KMS-11 (cell line): ENCODE data around the gene IL3.

Experiments
- H2AFZ ChIP-seq: fragments of 200-600 bp; sonication (generic); 2 replicates; pipeline ENCODE4 v1.6.1; 2016; ENCODE audit warnings: antibody characterized with exemption, mixed run types, low read depth
- H3K27ac ChIP-seq: fragments of 200-600 bp; sonication (generic); 2 replicates; pipeline ENCODE4 v1.6.1; 2016; ENCODE audit warnings: mild to moderate bottlenecking, mixed run types
- H3K27me3 ChIP-seq: fragments of 200-600 bp; sonication (generic); 2 replicates; pipeline ENCODE4 v1.6.1; 2017; ENCODE audit warnings: mild to moderate bottlenecking, low read depth, mixed run types, moderate library complexity; ENCODE audit not compliant: insufficient read depth
- H3K36me3 ChIP-seq: fragments of 200-600 bp; sonication (generic); 2 replicates; pipeline ENCODE4 v1.6.1; 2017; ENCODE audit warnings: mild to moderate bottlenecking, mixed run types; ENCODE audit not compliant: insufficient read depth
- H3K4me1 ChIP-seq: fragments of 200-600 bp; sonication (generic); 2 replicates; pipeline ENCODE4 v1.6.1; 2016; ENCODE audit warnings: mild to moderate bottlenecking, low read depth, mixed run types; ENCODE audit not compliant: poor library complexity, severe bottlenecking
- H3K4me2 ChIP-seq: fragments of 200-600 bp; sonication (generic); 2 replicates; pipeline ENCODE4 v1.7.0; 2016; ENCODE audit warnings: mild to moderate bottlenecking, mixed run types
- H3K4me3 ChIP-seq: fragments of 200-600 bp; sonication (generic); IDR thresholded peaks from 2 replicates; pipeline ENCODE4 v1.6.1; 2017; ENCODE audit warnings: low read depth, low read length, mixed read lengths; ENCODE audit not compliant: insufficient read depth
- H3K79me2 ChIP-seq: fragments of 200-600 bp; sonication (generic); 2 replicates; pipeline ENCODE4 v1.6.1; 2016; ENCODE audit warnings: low read depth, mixed run types; ENCODE audit not compliant: insufficient read depth
- H3K9ac ChIP-seq: fragments of 200-600 bp; sonication (generic); 2 replicates; pipeline ENCODE4 v1.6.1; 2016; ENCODE audit warnings: mild to moderate bottlenecking, mixed run types
- H4K20me1 ChIP-seq: fragments of 200-600 bp; sonication (generic); 2 replicates; pipeline ENCODE4 v1.6.1; 2016; ENCODE audit warnings: mild to moderate bottlenecking, mixed run types; ENCODE audit not compliant: insufficient read depth
- CTCF ChIP-seq: fragments of 200-600 bp; sonication (generic); conservative IDR thresholded peaks from 2 replicates; pipeline ENCODE4 v1.6.1; 2017; ENCODE audit warnings: low read depth, mild to moderate bottlenecking, antibody characterized with exemption, low read length, moderate library complexity, mixed read lengths

Gene IL3

GRCh38 chr5:132071338-132071707, 10.9 kb downstream of the IL3 start:
- no peak overlapping the region for H3K4me3 ChIP-seq
- H4K20me1 ChIP-seq: no peaks in the 10 kb centered on the region
- no peak overlapping the region for H2AFZ ChIP-seq
- no peak overlapping the region for H3K4me2 ChIP-seq
- peaks cover 17% of the 10 kb centered on the region for H3K4me1 ChIP-seq
- no peaks in the 10 kb centered on the region for H3K79me2 ChIP-seq
- no peak overlapping the region for H3K9ac ChIP-seq
- TF ChIP-seq CTCF: no peak
- no peaks in the 10 kb centered on the region for H3K36me3 ChIP-seq
- H3K27ac ChIP-seq: no peak overlapping the region
- H3K27me3 ChIP-seq: no peaks in the 10 kb centered on the region

GRCh38 chr5:132072070-132072469, 11.6 kb downstream of the IL3 start:
- TF ChIP-seq CTCF: no peak
- no peaks in the 10 kb centered on the region for H3K36me3 ChIP-seq
- no peaks in the 10 kb centered on the region for H3K79me2 ChIP-seq
- H3K4me1 ChIP-seq: peaks cover 17% of the 10 kb centered on the region
- no peak overlapping the region for H3K27ac ChIP-seq
- H3K27me3 ChIP-seq: no peaks in the 10 kb centered on the region
- H3K4me3 ChIP-seq: no peak overlapping the region
- H3K9ac ChIP-seq: no peak overlapping the region
- no peaks in the 10 kb centered on the region for H4K20me1 ChIP-seq
- H2AFZ ChIP-seq: no peak overlapping the region
- no peak overlapping the region for H3K4me2 ChIP-seq

GRCh38 chr5:132072528-132072927, 12.1 kb downstream of the IL3 start:
- no peaks in the 10 kb centered on the region for H3K79me2 ChIP-seq
- H3K4me2 ChIP-seq: no peak overlapping the region
- no peak overlapping the region for H3K9ac ChIP-seq
- TF ChIP-seq CTCF: no peak
- no peak overlapping the region for H2AFZ ChIP-seq
- H3K4me1 ChIP-seq: peaks cover 17% of the 10 kb centered on the region
- H3K36me3 ChIP-seq: no peaks in the 10 kb centered on the region
- no peaks in the 10 kb centered on the region for H3K27me3 ChIP-seq
- H3K4me3 ChIP-seq: no peak overlapping the region
- no peak overlapping the region for H3K27ac ChIP-seq
- no peaks in the 10 kb centered on the region for H4K20me1 ChIP-seq

GRCh38 chr5:132073231-132074013, 13.0 kb downstream of the IL3 start, which contains the start of gene CSF2:
CSF2 (plus strand) TSS chr5:132073789; CDS start chr5:132073824, 35 bp downstream.
- H2AFZ ChIP-seq: no peak within 1 kb of the TSS
- no peak within 1 kb of the TSS for H3K4me3 ChIP-seq
- H3K4me2 ChIP-seq: no peak within 1 kb of the TSS
- H3K27me3 ChIP-seq: no peaks in the 10 kb centered on the region
- TF ChIP-seq CTCF: no peak
- H4K20me1 ChIP-seq: no peaks in the 10 kb centered on the region
- no peaks in the 10 kb centered on the region for H3K79me2 ChIP-seq
- no peak within 1 kb of the TSS for H3K27ac ChIP-seq
- H3K9ac ChIP-seq: no peak within 1 kb of the TSS
- no peaks in the 10 kb centered on the region for H3K36me3 ChIP-seq
- peaks cover 17% of the 10 kb centered on the region for H3K4me1 ChIP-seq
